Measurements from ENCODE around the gene IL12RB1.

Gene IL12RB1

DNA sequence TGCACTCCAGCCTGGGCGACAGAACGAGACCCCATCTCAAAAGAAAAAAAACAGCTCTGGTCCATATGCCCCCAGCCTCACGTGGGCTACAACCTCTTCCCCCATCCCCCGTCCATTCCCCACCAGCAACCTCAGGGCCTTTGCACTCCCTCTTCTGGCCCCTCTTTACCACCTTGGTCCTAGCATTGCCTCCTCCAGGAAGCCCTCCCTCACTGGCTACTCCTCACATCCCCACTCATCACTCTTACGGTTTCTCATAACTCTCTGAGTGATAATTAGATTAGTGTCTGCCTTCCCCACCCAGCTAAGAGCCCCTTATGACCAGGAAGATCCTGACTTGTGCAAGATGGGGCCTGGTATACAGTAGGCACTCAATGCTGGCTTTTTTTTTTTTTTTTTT is 30.8 kb downstream of the IL12RB1 start:
- Histone ChIP-seq H3K27ac (no peak overlapping the region), H3K36me3 (no peaks in the 10 kb centered on the region), H3K9me3 (no peaks in the 10 kb centered on the region), H3K27me3 (peaks cover 28% of the 10 kb centered on the region), H3K4me3 (ENCODE audit: low read depth in 1 of 2, low read length in 1 of 2) (no peak overlapping the region), H3K4me1 (ENCODE audit: control insufficient read depth in 1 of 2, insufficient read depth in 1 of 2, low read depth in 1 of 2, low read length in 1 of 2) (peaks cover 10 to 12% of the 10 kb centered on the region in 2 experiments)
- TF ChIP-seq CTCF (IDR thresholded peaks at IDR 0.05): no peak

- no peak for TF ChIP-seq CTCF (IDR thresholded peaks at IDR 0.05)
- Histone ChIP-seq H3K27ac (no peak overlapping the region), H3K27me3 (peaks cover 33% of the 10 kb centered on the region), H3K4me3 (ENCODE audit: low read depth in 1 of 2, low read length in 1 of 2) (no peak overlapping the region), H3K9me3 (no peaks in the 10 kb centered on the region), H3K36me3 (no peaks in the 10 kb centered on the region), H3K4me1 (ENCODE audit: control insufficient read depth in 1 of 2, insufficient read depth in 1 of 2, low read depth in 1 of 2, low read length in 1 of 2) (peaks cover 10 to 11% of the 10 kb centered on the region in 2 experiments)
Measured at GRCh38 chr19:18053576-18054219, 33.0 kb downstream of the IL12RB1 start.

DNA sequence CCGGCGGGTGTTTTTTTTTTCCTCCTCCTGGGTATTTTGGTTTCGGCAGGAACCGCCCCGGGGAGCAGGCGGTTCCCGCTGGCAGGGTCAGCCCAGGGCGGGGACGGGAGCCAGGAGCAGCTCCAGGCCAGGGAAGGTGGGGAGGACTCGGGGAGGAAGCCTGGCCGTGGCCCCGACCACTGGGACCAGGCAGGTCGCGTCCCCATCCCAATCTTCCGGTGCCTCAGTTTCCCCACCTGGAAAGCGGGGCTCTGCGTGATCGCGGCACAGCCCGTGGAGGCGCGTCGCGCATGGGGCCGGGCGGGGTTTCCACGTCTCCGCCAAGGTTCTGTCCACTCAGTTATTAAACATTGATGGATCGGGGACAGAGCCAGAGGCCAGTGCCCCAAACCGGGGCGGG is 34.8 kb downstream of the IL12RB1 start:
- H3K9me3 ChIP-seq: no peaks in the 10 kb centered on the region
- no peak overlapping the region for H3K27ac ChIP-seq
- H3K36me3 ChIP-seq: no peaks in the 10 kb centered on the region
- H3K4me3 ChIP-seq (ENCODE audit: low read depth in 1 of 2, low read length in 1 of 2): no peak overlapping the region
- peaks cover 33% of the 10 kb centered on the region for H3K27me3 ChIP-seq
- H3K4me1 ChIP-seq (ENCODE audit: control insufficient read depth in 1 of 2, insufficient read depth in 1 of 2, low read depth in 1 of 2, low read length in 1 of 2): no peaks in the 10 kb centered on the region
- TF ChIP-seq CTCF (IDR thresholded peaks at IDR 0.05): no peak

DNA sequence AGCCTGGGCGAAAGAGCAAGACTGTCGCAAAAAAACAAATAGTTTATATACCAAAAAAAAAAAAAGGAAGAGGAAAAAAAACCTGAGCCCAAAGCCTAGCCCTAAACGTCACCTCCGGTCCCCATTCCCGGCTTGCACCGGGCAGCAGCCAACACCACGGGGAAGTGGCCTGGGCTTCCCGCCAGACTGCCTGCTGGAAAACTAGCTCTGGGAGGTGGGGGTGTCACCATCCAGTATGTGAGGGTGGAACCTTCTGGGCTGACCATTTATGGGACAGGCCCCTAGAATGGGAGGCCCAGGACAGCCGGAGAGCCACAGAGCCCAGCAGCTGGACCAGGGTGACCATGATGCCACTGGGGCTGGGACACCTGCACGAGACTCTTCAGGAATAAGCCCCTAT is 37.3 kb downstream of the IL12RB1 start:
- peaks cover 33% of the 10 kb centered on the region for H3K27me3 ChIP-seq
- H3K4me1 ChIP-seq (ENCODE audit: control insufficient read depth in 1 of 2, insufficient read depth in 1 of 2, low read depth in 1 of 2, low read length in 1 of 2): peaks cover 10 to 12% of the 10 kb centered on the region in 2 experiments
- H3K36me3 ChIP-seq: no peaks in the 10 kb centered on the region
- H3K4me3 ChIP-seq (ENCODE audit: low read depth in 1 of 2, low read length in 1 of 2): no peak overlapping the region
- no peaks in the 10 kb centered on the region for H3K9me3 ChIP-seq
- TF ChIP-seq CTCF (IDR thresholded peaks at IDR 0.05): no peak
- H3K27ac ChIP-seq: no peak overlapping the region

- Histone ChIP-seq H3K4me1 (ENCODE audit: control insufficient read depth in 1 of 2, insufficient read depth in 1 of 2, low read depth in 1 of 2, low read length in 1 of 2) (peaks cover 11 to 13% of the 10 kb centered on the region in 2 experiments), H3K36me3 (no peaks in the 10 kb centered on the region), H3K27me3 (peaks cover 10% of the 10 kb centered on the region), H3K27ac (no peak overlapping the region), H3K4me3 (ENCODE audit: low read depth in 1 of 2, low read length in 1 of 2) (no peak overlapping the region), H3K9me3 (no peaks in the 10 kb centered on the region)
- no peak for TF ChIP-seq CTCF (IDR thresholded peaks at IDR 0.05)
Measured at GRCh38 chr19:18046059-18046718, 40.5 kb downstream of the IL12RB1 start.

Measured in neutrophil (primary cell).